Measurements from ENCODE around the gene SPARCL1.
"Not testable (repeated sequence)": the region's sequence is repeated elsewhere in the genome, so short reads cannot be mapped to it uniquely, and the experiment has no call there.

Gene SPARCL1

DNA sequence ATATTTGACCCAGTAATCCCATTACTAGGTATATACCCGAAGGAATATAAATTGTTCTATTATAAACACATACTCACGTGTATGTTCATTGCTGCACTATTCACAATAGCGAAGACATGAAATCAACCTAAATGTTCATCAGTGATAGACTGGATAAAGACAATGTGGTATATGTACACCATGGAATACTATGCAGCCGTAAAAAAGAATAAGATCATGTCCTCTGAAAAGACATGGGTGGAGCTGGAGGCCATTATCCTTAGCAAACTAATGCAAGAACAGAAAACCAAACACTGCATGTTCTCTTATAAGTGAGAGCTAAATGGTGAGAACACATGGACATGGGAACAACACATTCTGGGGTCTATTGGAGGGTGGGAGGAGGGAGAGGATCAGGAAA, 70.3 kb downstream of the SPARCL1 start:
- DNase-seq (ENCODE audit: insufficient read length, low spot score) (no peak), FAIRE-seq (no peak)

GRCh38 chr4:87451537-87451936, 77.6 kb downstream of the SPARCL1 start:
- DNase-seq (ENCODE audit: insufficient read length, low spot score) (no peak), FAIRE-seq (no peak)

GRCh38 chr4:87446375-87446774, 82.8 kb downstream of the SPARCL1 start:
- DNase-seq (ENCODE audit: insufficient read length, low spot score); FAIRE-seq: not testable (repeated sequence)

- FAIRE-seq (no peak), DNase-seq (ENCODE audit: insufficient read length, low spot score) (no peak)
Observed at GRCh38 chr4:87445964-87446363, 83.2 kb downstream of the SPARCL1 start.

DNA sequence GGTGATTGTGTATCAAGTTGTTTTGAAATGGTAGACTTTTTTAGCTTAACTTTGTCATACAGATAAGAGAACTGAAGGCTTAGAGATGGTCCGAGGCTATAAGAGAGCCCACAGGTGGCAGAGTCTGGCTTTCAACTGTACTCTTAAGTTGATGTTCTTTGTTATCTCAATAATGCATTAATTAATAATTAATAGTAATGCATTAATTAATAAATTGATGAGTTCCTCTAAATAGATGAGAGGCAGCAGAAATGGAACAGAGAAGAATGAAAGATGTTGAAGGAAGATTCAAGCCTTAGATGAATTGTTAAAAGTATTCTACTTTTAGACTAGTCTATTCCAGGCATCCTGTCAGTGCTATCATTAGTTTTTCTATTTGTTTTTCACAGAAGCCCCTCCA, 84.4 kb downstream of the SPARCL1 start:
- no peak for FAIRE-seq

GRCh38 chr4:87442889-87443288, 86.3 kb downstream of the SPARCL1 start:
- FAIRE-seq = no peak

More for the DNA sequence above, 84.4 kb downstream of the SPARCL1 start:
- no peak for DNase-seq (ENCODE audit: insufficient read length, low spot score)

DNA sequence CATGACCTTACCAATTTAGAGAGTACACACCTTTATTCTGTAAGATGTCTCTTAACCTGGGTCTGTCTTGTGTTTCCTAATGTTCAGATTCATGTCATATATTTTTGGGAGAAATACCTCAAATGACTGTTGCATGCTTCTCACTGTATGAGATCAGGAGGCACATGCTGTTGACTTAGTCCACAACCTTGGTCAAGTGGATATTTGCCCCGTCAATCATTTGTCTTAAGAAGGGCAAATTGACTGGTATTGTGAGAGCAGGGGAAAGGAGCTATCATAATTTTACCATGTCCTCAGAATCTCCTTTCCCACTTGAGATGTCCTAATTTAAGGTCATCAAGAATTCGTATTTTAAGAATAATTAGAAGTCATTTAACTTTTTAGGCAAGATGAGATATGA, 95.8 kb downstream of the SPARCL1 start:
- DNase-seq (ENCODE audit: insufficient read length, low spot score) (no peak), FAIRE-seq (no peak)

More at GRCh38 chr4:87442889-87443288, 86.3 kb downstream of the SPARCL1 start:
- DNase-seq (ENCODE audit: insufficient read length, low spot score) = no peak

- FAIRE-seq (no peak), DNase-seq (ENCODE audit: insufficient read length, low spot score) (no peak)
Observed at GRCh38 chr4:87430038-87430437, 99.1 kb downstream of the SPARCL1 start.

- DNase-seq (ENCODE audit: insufficient read length, low spot score) (no peak), FAIRE-seq (no peak)
Observed at GRCh38 chr4:87428979-87429378, 100.2 kb downstream of the SPARCL1 start.

DNA sequence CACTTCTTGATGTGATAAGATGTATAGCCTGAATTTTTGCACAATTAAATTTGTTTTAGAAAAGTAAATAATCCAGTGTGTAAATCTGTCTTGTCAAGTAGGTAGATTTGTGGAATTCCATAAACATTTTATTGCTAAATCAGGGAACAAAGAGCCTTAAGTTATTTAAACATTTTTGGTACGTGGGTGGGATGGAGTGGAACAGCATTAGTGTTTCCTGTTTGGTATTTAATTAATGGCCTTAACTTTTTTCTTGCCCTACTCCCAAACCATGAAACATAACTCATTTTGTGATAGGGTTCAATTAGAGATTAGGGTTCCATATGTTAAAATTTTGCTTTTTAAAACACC, 101.7 kb downstream of the SPARCL1 start:
- FAIRE-seq (no peak), DNase-seq (ENCODE audit: insufficient read length, low spot score) (no peak)

GRCh38 chr4:87426865-87427517, 102.2 kb downstream of the SPARCL1 start:
- no peak for FAIRE-seq

GRCh38 chr4:87425711-87426110, 103.5 kb downstream of the SPARCL1 start:
- FAIRE-seq = no peak
- no peak for DNase-seq (ENCODE audit: insufficient read length, low spot score)

More at GRCh38 chr4:87426865-87427517, 102.2 kb downstream of the SPARCL1 start:
- no peak for DNase-seq (ENCODE audit: insufficient read length, low spot score)

DNA sequence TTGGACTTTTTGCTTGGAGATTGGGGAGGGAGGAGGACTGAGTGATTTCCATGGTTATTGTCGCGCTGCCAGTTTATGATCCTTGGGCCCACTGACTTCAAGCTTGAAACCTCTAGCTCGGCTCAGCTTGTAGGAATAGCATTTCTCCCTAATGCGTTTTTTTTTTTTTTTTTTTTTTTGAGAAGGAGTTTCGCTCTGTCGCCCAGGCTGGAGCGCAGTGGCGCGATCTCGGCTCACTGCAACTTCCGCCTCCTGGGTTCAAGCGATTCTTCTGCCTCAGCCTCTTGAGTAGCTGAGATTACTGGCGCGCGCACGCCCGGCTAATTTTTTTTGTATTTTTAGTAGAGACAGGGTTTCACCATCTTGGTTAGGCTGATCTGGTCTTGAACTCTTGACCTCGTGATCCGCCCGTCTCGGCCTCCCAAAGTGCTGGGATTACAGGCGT, 105.1 kb downstream of the SPARCL1 start:
- DNase-seq (ENCODE audit: insufficient read length, low spot score); FAIRE-seq: not testable (repeated sequence)

Measured in HTR-8/SVneo (cell line).